HTERT RPE-1 (cell line): Measurements from ENCODE around the gene C1orf21.

ENCODE experiments used
- in situ Hi-C: fragments of 300-500 bp; cut with MboI; formaldehyde crosslinking; loops from 4 replicates; pipeline ENCODE4 v1.14.3; 2020; ENCODE audit warnings: low sequenced_read_pairs

C1orf21 gene

GRCh38 chr1:184409011-184409410 is 22.2 kb downstream of the C1orf21 start:
- in situ Hi-C loops = no loop called here

- in situ Hi-C loops = no loop called here
Measured at GRCh38 chr1:184412472-184412871, 25.6 kb downstream of the C1orf21 start.

GRCh38 chr1:184416481-184416880 is 29.7 kb downstream of the C1orf21 start:
- in situ Hi-C loops = no loop called here

- in situ Hi-C loops = no loop called here
Measured at GRCh38 chr1:184416946-184417345, 30.1 kb downstream of the C1orf21 start.

GRCh38 chr1:184417916-184418315 is 31.1 kb downstream of the C1orf21 start:
- in situ Hi-C loops = no loop called here

- in situ Hi-C loops = no loop called here
Measured at GRCh38 chr1:184418652-184419349, 32.0 kb downstream of the C1orf21 start.

GRCh38 chr1:184419350-184420161 is 32.7 kb downstream of the C1orf21 start:
- in situ Hi-C loops = no loop called here

- in situ Hi-C loops = no loop called here
Measured at GRCh38 chr1:184422490-184423233, 35.8 kb downstream of the C1orf21 start.

GRCh38 chr1:184423649-184424048 is 36.8 kb downstream of the C1orf21 start:
- in situ Hi-C loops = no loop called here

GRCh38 chr1:184424157-184424556 is 37.3 kb downstream of the C1orf21 start:
- in situ Hi-C loops = no loop called here

- in situ Hi-C loops = no loop called here
Measured at GRCh38 chr1:184424945-184425344, 38.1 kb downstream of the C1orf21 start.

GRCh38 chr1:184425449-184426277 is 38.8 kb downstream of the C1orf21 start:
- in situ Hi-C loops = no loop called here

- in situ Hi-C loops = no loop called here
Measured at GRCh38 chr1:184426278-184426674, 39.4 kb downstream of the C1orf21 start.

GRCh38 chr1:184427722-184428121 is 40.9 kb downstream of the C1orf21 start:
- in situ Hi-C loops = no loop called here

- in situ Hi-C loops = no loop called here
Measured at GRCh38 chr1:184428604-184429003, 41.8 kb downstream of the C1orf21 start.

- in situ Hi-C loops = no loop called here
Measured at GRCh38 chr1:184429335-184429734, 42.5 kb downstream of the C1orf21 start.

GRCh38 chr1:184433956-184434502 is 47.2 kb downstream of the C1orf21 start:
- in situ Hi-C loops = no loop called here

- in situ Hi-C loops = no loop called here
Measured at GRCh38 chr1:184437291-184437690, 50.5 kb downstream of the C1orf21 start.

- in situ Hi-C loops = no loop called here
Measured at GRCh38 chr1:184438363-184438762, 51.5 kb downstream of the C1orf21 start.

- in situ Hi-C loops = no loop called here
Measured at GRCh38 chr1:184442260-184442659, 55.4 kb downstream of the C1orf21 start.
